IPS-20b (cell line): Measurements from ENCODE around the gene SLC51B.
"Not testable (repeated sequence)": the region's sequence is repeated elsewhere in the genome, so short reads cannot be mapped to it uniquely, and the experiment has no call there.

ENCODE experiments used
- H3K27ac ChIP-seq: one replicate; pipeline ENCODE4 v1.5.1; 2013; ENCODE audit warnings: low read length
- H3K27me3 ChIP-seq: 2 replicates; pipeline ENCODE4 v1.6.1; 2013; ENCODE audit warnings: mild to moderate bottlenecking, low read length, inconsistent platforms; ENCODE audit not compliant: insufficient read depth
- H3K36me3 ChIP-seq: 2 replicates; pipeline ENCODE4 v1.6.1; 2013; ENCODE audit warnings: low read depth, mild to moderate bottlenecking, inconsistent platforms, low read length, moderate library complexity; ENCODE audit not compliant: insufficient read depth
- H3K4me1 ChIP-seq: 2 replicates; pipeline ENCODE4 v1.6.1; 2013; ENCODE audit warnings: mild to moderate bottlenecking, control low read depth, inconsistent platforms, low read length, moderate library complexity; ENCODE audit not compliant: insufficient read depth
- H3K4me3 ChIP-seq: 2 replicates; pipeline ENCODE4 v1.5.1; 2013; ENCODE audit warnings: mild to moderate bottlenecking, low read length, inconsistent platforms
- H3K9ac ChIP-seq: 2 replicates; pipeline ENCODE4 v1.6.1; 2013; ENCODE audit warnings: low read depth, mild to moderate bottlenecking, inconsistent platforms, low read length, moderate library complexity
- H3K9me3 ChIP-seq: 2 replicates; pipeline ENCODE4 v1.6.1; 2013; ENCODE audit warnings: mild to moderate bottlenecking, low read depth, low read length, inconsistent platforms; ENCODE audit not compliant: insufficient read depth

The SLC51B gene

GRCh38 chr15:65096481-65097385 is 51.5 kb downstream of the SLC51B start:
- Histone ChIP-seq H3K27me3 (no peaks in the 10 kb centered on the region), H3K27ac (no peak overlapping the region), H3K4me3 (no peak overlapping the region), H3K4me1 (no peaks in the 10 kb centered on the region), H3K9me3 (no peaks in the 10 kb centered on the region), H3K9ac (no peak overlapping the region), H3K36me3 (peaks cover 16% of the 10 kb centered on the region; the same call in 1 of the 2 replicates)

- Histone ChIP-seq H3K9ac (no peak overlapping the region), H3K9me3 (no peaks in the 10 kb centered on the region), H3K4me3 (no peak overlapping the region), H3K4me1 (no peaks in the 10 kb centered on the region), H3K36me3 (peaks cover 16% of the 10 kb centered on the region; the same call in 1 of the 2 replicates), H3K27me3 (no peaks in the 10 kb centered on the region; the same call in 1 of the 2 replicates), H3K27ac (no peak overlapping the region)
These were observed 52.6 kb downstream of the SLC51B start for GRCh38 chr15:65097651-65098263.

GRCh38 chr15:65099336-65099735 is 54.1 kb downstream of the SLC51B start:
- no peak overlapping the region for H3K27ac ChIP-seq
- H3K9me3 ChIP-seq: no peaks in the 10 kb centered on the region
- no peaks in the 10 kb centered on the region; the same call in 1 of the 2 replicates for H3K27me3 ChIP-seq
- H3K9ac ChIP-seq: no peak overlapping the region
- peaks cover 16% of the 10 kb centered on the region; the same call in 1 of the 2 replicates for H3K36me3 ChIP-seq
- H3K4me1 ChIP-seq: no peaks in the 10 kb centered on the region
- no peak overlapping the region for H3K4me3 ChIP-seq

GRCh38 chr15:65099801-65100200 is 54.6 kb downstream of the SLC51B start:
- H3K27ac ChIP-seq, H3K27me3 ChIP-seq, H3K4me1 ChIP-seq, H3K9ac ChIP-seq, H3K9me3 ChIP-seq, H3K4me3 ChIP-seq: not testable (repeated sequence)
- peaks cover 16% of the 10 kb centered on the region; the same call in 1 of the 2 replicates for H3K36me3 ChIP-seq

- Histone ChIP-seq H3K4me1 (no peaks in the 10 kb centered on the region), H3K36me3 (peaks cover 16% of the 10 kb centered on the region; the same call in 1 of the 2 replicates), H3K9me3 (no peaks in the 10 kb centered on the region), H3K4me3 (no peak overlapping the region), H3K27me3 (no peaks in the 10 kb centered on the region; the same call in 1 of the 2 replicates), H3K27ac (no peak overlapping the region), H3K9ac (no peak overlapping the region)
These were observed 55.3 kb downstream of the SLC51B start for GRCh38 chr15:65100442-65100841.

GRCh38 chr15:65101411-65101890 is 56.3 kb downstream of the SLC51B start:
- Histone ChIP-seq H3K27ac (no peak overlapping the region), H3K9ac (no peak overlapping the region), H3K36me3 (peaks cover 16% of the 10 kb centered on the region; the same call in 1 of the 2 replicates), H3K4me1 (no peaks in the 10 kb centered on the region), H3K4me3 (no peak overlapping the region), H3K9me3 (no peaks in the 10 kb centered on the region), H3K27me3 (no peaks in the 10 kb centered on the region; the same call in 1 of the 2 replicates)

GRCh38 chr15:65101891-65102708 is 56.9 kb downstream of the SLC51B start:
- H3K9me3 ChIP-seq: no peaks in the 10 kb centered on the region

GRCh38 chr15:65102912-65103311 is 57.7 kb downstream of the SLC51B start:
- H3K4me3 ChIP-seq: no peak overlapping the region
- H3K9ac ChIP-seq: no peak overlapping the region
- peaks cover 15% of the 10 kb centered on the region; the same call in 1 of the 2 replicates for H3K36me3 ChIP-seq
- H3K9me3 ChIP-seq: no peaks in the 10 kb centered on the region
- H3K27me3 ChIP-seq: no peaks in the 10 kb centered on the region; the same call in 1 of the 2 replicates
- H3K4me1 ChIP-seq: no peaks in the 10 kb centered on the region
- H3K27ac ChIP-seq: no peak overlapping the region

More at GRCh38 chr15:65101891-65102708, 56.9 kb downstream of the SLC51B start:
- Histone ChIP-seq H3K4me1 (no peaks in the 10 kb centered on the region), H3K9ac (no peak overlapping the region), H3K4me3 (no peak overlapping the region), H3K36me3 (peaks cover 16% of the 10 kb centered on the region; the same call in 1 of the 2 replicates), H3K27ac (no peak overlapping the region), H3K27me3 (no peaks in the 10 kb centered on the region; the same call in 1 of the 2 replicates)
